Loucy (cell line): Measurements from ENCODE around the gene PNCK.

Source experiments
- EZH2phosphoT487 ChIP-seq: fragments of 200-600 bp; IDR thresholded peaks from 2 replicates; pipeline ENCODE4 v1.6.1; 2018; ENCODE audit warnings: antibody characterized with exemption, mild to moderate bottlenecking, moderate library complexity, borderline replicate concordance
- TF ChIP-seq, protein P1 (sequence below): fragments of 200-600 bp; sonication (generic); conservative IDR thresholded peaks from 2 replicates; pipeline ENCODE4 v1.5.1; 2014; ENCODE audit warnings: mild to moderate bottlenecking, antibody characterized with exemption, low read length

DNA sequence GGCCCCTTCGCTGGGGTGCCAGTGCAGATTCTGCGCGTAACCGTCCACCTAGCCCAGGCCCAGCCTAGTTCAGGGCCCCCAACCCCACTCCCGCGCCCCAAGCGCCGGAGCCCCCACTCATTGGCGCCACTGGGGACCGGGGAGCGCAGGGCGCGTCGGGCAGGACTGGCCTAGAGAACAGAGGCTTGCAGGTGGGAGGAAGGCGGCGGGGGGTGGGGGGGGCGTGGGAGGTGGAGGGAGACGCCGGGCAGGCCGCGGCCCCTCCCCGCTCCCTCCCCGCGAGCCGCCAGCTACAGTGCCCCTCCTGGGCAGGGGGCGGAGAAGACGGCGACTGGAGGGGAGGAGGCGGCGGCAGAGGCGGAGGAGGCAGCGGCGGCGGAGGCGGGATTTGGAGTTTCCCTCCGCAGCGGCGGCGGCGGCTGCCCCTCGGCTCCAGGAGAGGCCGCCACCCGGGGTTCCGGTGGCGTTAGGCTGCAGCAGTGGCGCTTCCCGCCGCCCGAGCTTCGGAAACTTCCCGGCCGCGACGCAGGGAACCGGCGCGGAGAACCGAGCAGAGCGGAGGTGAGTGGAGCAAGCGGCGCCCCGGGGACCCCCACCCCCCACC is 31.5 kb downstream of the PNCK start:
- TF ChIP-seq, protein P1, sequence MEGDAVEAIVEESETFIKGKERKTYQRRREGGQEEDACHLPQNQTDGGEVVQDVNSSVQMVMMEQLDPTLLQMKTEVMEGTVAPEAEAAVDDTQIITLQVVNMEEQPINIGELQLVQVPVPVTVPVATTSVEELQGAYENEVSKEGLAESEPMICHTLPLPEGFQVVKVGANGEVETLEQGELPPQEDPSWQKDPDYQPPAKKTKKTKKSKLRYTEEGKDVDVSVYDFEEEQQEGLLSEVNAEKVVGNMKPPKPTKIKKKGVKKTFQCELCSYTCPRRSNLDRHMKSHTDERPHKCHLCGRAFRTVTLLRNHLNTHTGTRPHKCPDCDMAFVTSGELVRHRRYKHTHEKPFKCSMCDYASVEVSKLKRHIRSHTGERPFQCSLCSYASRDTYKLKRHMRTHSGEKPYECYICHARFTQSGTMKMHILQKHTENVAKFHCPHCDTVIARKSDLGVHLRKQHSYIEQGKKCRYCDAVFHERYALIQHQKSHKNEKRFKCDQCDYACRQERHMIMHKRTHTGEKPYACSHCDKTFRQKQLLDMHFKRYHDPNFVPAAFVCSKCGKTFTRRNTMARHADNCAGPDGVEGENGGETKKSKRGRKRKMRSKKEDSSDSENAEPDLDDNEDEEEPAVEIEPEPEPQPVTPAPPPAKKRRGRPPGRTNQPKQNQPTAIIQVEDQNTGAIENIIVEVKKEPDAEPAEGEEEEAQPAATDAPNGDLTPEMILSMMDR, result no peak
- no peak for TF ChIP-seq EZH2phosphoT487
